Ramos (cell line): ENCODE data around the gene EP400.

Experiments
- in situ Hi-C: fragments of 300-500 bp; cut with MboI; formaldehyde crosslinking; loops from one replicate; pipeline ENCODE4 v1.14.3; 2022; ENCODE audit warnings: low sequenced_read_pairs; ENCODE audit not compliant: unreplicated experiment

The EP400 gene

DNA sequence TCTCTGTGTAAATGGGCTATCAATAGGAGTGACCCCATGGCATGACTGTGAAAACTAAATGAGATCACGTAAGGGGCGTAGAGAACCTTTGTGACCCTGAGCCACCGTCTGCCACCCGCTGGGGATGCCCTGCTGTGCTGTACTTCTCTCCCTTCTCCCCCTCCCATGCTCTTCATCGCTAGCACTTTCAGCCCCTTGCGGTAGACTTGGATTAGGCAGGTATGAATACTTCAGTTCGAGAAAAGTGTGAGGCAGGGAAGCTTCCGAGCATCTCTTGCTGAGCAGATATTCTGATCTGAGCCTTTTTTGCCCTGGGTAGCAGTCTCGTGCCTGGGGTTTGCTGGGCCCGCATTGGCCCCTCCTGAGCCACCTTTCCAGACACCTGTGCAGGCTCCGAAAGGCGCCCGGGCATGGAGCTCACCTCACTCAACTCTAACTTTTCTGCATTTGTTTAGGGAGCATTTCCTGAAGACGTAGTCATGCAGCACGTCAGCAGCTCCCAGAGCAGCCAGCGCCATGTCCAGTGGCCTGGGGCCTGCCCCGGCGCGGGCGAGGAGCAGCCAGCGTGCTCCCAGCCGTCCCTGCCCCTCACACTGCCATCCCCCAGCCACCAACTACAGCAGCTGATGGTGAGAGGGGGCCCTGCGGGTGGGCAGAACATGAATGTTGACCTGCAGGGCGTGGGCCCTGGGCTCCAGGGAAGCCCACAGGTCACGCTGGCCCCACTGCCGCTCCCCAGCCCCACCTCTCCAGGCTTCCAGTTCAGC is 154.0 kb downstream of the EP400 start:
- in situ Hi-C loops, result no loop called here

DNA sequence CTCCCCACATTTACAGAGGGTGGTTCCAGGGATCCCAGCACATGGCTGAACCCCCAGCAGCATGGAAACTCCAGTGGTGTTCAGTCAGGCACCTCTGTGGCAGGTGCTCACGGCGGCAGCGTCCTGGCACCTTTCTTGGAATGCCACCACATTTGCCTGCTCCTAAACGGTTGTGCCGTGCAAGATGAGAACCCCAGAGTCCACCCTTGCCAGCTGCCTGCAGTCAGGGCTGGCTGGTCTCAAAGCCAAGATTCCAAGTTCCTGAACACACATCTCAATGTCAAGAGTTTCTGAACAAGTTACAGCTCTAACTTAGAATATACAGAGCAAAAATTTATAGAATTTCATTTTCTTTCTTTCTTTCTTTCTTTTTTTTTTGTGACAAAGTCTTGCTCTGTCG is 155.7 kb downstream of the EP400 start:
- in situ Hi-C loops, result no loop called here

DNA sequence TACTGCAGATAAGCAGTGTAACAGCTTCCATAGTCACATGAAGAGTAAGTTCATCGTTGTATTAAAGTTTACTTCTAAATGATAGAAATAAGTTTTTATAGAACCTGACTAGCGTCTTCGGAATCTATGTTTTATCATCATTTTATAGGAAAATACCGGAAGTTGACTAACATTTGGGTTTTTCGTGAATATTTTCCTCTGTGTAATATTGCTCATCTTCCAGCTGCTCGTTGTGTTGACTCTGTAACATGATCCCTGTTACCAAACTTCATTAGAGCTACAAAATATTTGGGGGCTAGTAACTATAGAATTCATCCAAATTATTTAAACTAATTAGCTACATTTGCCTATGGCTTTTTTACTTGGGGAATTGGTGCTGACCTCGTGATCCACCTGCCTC is 157.2 kb downstream of the EP400 start:
- in situ Hi-C loops, result no loop called here

DNA sequence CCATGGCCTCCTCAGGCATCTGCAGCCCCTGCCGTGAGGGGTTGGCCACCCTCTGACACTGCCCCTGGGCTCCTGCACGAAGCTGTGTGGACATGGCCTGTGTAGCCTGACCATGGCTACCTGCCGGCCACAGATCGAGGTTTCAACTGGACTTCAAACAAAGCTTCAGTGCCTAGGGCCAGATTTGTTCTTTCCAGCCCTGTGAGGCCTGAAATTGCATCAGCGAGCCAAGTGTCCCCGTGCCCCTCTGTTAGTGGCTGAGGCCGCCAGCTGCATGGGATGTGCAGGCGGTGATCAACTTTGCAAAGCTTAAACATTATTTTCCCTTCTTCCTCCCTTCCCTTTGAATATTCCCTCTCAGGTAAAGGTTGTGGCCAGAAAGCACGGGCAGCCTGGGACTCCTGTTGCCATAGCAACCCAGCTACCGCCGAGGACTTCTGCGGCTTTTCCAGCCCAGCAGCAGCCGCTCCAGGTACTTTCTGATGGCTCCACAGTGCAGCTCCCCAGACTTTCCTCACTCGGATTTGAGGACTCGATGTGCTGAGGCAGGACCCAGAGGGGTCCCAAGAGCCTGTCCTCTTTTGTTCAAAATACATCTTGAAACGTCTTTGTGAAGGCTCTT is 158.6 kb downstream of the EP400 start:
- in situ Hi-C loops, result no loop called here

DNA sequence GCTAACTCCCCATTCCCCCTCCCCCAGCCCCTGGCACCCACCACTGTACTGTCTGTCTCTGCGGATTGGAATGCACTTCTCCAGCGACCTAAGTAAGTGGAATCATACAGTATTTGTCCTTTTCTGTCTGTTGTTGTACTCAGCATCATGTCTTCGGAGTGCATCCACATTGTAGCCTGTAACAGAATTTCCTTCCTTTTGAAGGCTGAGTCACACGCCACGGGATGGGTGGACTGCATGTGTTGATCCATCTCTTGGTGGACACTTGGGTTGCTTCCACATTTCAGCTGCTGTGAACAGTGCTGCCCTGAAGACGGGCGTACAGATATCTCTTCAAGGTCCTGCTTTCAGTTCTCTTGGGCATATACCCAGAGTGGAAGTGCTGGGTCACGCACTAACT is 160.0 kb downstream of the EP400 start:
- in situ Hi-C loops, result no loop called here

DNA sequence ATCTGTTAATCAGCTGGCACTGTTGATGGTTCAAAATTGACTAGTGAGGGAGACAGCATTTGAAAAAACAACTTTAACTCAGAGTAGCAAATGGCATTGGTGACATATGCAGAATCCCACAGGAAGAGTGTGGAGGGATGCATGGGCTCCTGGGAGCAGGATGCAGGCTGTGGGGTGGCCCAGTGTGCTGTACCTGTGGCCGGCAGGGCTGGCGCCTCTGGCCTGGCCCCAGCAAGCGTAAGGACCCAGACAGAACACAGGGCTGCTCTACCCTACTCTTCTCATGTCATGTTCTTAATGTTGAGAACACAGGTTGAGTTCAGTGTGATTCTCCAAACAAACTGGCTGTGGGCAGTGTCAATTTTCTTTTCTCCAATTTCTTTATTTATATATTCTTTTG is 160.9 kb downstream of the EP400 start:
- in situ Hi-C loops, result no loop called here

DNA sequence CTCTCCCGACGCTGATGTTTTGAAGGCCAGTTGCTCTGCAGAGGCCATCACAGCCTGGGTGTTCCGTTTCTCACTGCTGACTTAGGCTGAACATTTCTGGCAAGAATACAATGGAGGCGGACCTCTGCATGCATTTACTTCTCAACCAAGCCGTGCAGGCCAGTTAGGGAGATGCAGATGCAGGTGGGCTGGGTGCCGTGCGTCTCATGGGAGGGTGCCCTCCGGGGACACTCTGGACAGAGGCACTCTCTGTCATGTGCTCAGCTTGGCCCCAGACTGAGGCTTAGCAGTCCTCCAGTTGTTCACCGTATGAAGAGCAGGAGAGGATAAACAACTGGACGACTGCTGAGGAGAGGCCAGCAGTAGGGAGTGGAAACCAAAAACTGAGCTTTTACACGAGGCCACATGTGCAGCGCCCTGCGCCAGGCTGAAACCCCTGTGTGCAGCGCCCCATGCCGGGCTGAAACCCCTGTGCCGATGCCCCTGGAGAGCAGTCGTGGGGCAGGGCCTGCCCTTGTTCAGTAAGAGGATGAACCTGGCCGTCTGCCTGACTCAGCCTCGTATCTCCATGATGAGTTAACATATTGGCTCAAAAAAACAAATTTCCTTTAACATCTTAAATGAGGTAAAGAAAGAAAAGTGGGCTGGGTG is 162.0 kb downstream of the EP400 start:
- in situ Hi-C loops, result no loop called here

DNA sequence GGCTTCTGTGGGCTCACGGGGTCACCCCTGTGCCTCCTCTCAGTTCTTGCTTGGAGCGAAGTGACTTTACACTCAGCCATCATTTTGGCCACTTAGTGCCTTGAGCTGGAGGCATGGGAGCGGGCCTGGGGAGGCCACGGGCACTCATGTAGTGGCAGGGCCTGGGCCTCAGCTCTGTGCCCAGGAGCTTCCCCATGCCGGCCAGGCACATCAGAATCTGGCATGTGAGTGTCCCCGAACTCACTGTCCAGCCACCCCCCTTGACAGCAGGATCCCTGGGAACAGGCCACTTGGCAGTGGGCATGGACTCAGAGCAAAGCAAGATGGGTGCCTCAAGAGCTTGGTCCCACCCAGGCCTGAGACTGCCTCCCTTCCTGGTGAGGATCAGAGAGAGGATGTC is 164.9 kb downstream of the EP400 start:
- in situ Hi-C loops, result no loop called here

DNA sequence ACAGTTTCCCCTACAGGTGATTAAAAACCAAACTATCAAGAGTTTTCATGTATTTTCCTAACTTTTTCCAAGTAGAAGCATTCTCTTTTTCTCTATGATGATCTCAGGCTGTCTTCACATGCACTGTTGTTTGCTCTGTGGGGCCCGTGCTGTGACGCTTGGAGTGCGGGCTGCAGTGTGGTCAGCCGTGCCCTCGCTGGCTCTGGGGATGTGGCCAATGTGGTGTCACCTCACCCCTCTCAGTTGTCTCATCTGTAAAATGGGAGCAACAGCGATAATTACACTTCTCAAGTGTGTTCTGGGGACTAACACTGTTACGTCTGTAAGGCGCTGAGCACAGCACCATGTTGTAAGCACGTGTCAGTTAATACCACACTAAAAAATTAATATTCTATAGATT is 165.8 kb downstream of the EP400 start:
- in situ Hi-C loops, result no loop called here

DNA sequence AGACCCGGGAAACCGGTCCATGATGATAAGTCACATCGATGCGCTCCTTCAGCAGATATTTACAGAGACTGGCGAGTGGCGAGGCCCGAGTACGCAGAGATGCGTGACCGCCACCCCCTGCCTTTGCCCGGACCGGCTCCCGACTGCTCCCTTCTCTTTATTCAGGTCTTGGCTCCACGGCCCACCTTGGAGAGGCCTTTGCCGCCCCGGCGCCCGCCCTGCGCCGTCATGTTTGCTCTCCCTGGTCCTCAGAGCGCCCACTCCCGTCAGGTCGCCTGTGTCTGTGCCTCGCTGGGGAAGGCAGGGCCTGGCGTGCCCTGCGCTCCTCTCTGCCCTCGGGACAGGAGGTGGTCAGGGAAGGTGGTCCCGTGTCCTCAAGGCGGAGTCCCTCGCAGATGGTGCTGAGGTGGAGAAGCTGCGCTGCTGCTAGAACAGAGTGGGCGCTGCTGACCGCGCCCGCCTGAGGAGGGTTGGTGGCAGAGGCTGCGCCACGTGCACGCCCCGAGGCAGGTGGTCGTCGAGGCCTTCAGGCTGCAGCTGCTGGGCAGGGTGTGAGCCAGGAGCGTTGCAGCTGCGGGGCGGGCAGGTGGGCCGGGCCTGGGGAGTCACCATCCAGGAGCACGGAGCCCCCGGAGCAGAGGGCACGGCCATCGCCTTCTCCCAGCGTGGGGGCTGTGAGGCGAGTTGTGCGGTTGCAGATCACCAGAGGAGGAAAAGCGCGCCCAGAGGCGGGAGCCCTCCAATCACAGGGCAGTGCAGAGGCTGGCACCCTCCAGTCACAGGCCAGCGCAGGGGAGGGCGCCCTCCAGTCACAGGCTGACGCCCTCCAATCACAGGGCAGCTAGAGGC is 167.2 kb downstream of the EP400 start:
- in situ Hi-C loops, result no loop called here

DNA sequence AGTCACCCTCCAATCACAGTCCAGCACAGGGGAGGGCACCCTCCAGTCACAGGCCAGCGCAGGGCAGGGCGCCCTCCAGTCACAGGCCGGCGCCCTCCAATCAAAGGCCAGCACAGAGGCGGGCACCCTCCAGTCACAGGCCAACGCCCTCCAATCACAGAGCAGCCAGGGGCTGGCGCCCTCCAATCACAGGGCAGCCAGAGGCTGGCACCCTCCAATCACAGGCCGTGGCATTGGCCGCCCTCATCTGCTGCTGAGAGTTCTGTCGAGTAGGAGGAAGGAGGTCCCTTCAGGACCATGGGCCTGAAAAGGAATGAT is 167.8 kb downstream of the EP400 start:
- in situ Hi-C loops, result no loop called here

DNA sequence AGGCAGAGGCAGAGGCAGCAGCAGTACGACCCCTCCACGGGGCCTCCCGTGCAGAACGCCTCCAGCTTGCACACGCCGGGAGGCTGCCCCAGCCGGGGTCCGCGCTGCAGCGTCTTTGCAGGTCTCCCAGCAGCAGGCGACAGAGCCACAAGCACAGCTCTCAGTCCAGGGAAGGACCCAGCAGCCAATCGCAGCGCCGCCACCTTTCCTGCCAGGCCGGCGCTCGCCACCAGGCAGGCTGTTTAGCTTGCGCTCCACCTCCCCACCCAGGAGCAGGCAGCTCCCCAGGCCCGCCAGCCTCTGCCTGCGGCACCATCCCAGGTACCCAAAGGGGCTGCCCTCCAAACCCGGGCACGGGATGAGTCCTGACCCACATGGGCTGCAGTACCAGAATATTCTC is 169.1 kb downstream of the EP400 start:
- in situ Hi-C loops, result no loop called here

DNA sequence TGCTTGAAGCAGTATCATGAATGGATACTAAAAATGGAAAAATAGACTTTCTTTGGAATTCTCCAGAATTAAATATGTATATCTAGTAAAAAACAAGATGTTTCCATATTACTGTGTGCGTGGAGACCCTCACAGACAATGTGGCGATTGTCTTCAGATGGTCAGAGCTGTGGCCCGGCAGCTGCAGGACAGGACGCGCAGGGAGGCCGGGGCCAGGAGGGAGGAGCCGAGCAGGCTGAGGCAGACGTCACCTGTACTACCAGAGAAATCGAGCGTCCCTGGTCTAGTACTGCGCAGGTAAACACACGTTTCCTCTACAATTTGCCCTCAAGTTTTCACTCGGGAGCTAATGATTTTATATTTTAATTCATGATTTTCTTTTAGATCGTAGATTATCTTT is 171.5 kb downstream of the EP400 start:
- in situ Hi-C loops, result no loop called here

DNA sequence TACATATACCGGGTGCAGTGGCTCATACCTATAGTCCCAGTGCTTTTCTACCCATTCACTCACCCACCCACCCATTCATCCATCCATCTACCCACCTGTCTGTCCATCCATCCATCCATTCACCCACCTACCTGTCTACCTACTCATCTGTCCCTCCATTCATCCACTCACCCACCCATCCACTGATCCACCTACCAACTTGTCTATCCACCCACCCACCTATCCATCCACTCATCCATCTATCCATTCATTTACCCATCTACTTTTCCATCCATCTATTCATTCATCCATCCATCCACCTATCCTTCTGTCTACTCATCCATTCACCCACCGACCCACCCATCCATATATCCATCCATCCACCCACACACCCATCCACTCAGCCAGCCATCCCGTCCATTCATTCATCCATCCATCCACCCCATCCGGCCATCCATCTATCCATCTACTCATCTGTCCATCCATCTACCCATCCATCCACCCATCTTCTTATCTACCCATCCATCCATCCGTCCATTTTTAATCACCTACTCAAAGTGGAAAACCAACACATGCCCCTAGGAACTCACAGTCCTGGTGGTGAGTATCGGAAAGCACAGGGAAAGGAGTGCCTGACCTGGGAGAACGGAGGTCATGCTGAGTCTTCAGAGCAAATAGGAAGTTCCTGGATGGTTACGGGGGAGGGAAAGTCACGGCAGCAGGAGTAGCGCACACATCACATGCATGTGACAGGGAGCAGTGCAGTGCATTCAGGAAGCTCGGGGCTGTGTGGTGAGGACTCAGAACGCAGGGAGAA is 174.4 kb downstream of the EP400 start:
- in situ Hi-C loops, result no loop called here

DNA sequence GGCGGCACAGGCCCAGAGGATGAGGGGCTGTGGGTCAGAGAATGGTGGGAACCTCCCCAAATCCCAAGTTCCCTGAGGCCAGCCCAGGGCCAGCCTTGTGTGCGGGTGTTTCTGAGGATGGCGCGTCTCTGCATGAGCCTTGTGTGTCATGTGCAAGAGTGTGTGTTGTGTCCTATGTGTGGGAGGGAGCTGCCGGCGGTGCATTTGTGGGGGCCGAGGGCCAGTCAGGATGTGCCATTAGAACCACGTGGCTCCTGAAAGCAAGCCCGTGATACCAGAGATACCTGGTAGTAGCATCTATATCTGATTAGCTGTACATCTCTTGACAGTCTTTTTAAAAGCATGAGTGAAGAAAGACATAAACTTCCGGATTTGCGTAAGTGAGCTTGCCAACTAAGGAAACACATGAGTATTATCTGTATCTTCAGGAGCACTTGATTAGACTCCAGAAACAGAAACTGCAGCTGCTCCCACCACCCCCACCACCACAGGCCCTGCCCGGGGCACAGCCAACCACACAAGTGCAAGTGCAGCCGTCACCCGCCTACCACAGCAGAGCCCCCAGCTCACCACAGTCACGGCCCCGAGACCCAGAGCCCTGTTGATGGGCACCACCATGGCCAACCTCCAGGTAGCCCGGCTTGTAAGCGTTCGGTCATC is 175.2 kb downstream of the EP400 start:
- in situ Hi-C loops, result no loop called here

DNA sequence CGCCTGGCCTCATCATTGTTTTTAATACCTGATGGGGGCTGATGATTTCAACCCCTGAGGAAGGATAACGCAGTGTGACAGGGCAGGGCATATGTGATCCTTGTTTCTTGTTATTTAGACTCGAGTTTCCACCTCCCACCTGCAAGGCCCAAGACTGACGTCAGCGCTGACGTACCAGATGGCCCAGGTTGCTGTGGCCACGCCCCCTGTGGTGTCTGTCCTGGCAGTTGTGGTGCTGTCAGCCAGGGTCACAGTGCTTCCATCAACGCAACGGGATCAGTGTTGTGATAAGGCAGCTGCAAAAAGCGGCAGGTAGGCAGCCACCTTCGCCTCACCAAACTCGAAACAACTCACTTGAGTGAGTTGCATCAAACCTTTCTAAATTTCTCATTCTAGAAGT is 176.0 kb downstream of the EP400 start:
- in situ Hi-C loops, result no loop called here

DNA sequence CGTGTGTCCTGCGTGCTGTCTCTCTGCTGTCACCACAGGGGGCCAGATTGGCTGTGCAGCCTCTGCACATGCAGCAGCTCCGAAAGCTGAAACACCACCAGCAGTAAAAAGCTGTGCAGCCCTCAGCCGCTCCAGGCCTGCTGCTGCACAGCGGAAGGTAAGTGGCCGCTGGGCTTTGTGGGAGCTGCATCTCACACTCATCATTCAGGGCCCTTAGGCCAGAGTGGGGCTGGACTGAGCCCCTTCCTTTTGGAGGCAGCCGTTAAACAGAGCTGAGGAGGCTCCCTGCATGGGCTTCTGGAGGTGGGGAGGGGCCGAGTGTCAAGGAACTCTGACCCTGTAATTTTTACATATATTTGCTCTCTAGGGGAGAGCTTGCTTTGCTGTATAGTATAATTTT is 177.3 kb downstream of the EP400 start:
- in situ Hi-C loops, result no loop called here

DNA sequence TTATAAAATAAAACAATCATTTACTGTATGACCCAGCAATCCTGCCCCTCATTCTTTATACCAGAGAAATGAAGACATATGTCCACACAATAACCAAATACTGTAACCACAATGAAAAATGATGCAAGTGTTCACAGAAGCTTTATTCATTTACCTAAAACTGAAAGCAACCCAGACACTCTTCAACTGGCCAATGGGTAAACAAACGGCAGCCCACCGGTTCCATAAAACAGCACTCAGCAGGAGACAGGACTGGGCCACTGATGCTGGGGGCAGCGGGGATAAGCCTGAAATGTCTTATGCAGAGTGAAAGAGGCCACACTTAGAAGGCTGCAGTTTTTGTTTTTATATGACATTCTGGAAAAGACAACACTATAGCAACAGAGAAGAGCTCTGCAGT is 179.3 kb downstream of the EP400 start:
- in situ Hi-C loops, result no loop called here

DNA sequence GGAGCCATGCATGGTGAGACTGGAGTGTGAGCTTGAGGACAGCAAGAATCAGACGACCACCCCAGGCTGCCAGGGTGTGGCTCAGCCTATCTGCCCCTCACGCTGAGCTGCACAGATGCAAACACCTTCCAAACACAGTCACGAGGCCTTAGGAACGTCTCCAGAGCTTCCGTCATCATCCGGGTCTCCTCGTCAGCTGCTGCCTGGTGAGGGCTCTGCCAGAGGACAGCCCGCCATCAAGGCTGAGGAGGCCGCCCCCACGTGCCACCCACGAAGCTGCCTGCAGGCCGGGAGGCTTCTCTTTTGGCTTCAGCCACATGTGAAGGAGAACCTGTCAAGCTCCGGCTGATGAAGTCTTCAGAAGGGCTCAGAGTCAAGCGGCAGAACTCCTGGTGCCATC is 180.9 kb downstream of the EP400 start:
- in situ Hi-C loops, result no loop called here
